K562 (cell line): Measurements from ENCODE around the gene TLX2. TPM values are rescaled to one million over a fixed set of nuclear protein-coding genes. Genes with fewer than 3 reads are reported as not detected.

ENCODE experiments used
- CREB5 ChIP-seq: fragments of 250-450 bp; sonication (Bioruptor Pico); IDR thresholded peaks from 2 replicates; pipeline ENCODE4 v1.5.0; 2020; ENCODE audit warnings: mild to moderate bottlenecking
- CREBBP ChIP-seq: IDR thresholded peaks from one replicate; pipeline ENCODE4 v1.6.1; 2012; ENCODE audit warnings: low read depth, mild to moderate bottlenecking, control low read depth, inconsistent platforms, low read length
- HDGF ChIP-seq: fragments of 450-650 bp; IDR thresholded peaks from 2 replicates; pipeline ENCODE4 v1.6.1; 2016
- MTA2 ChIP-seq: fragments of 450-650 bp; IDR thresholded peaks from 2 replicates; pipeline ENCODE4 v1.6.1; 2016; ENCODE audit warnings: low read depth
- PRDM10 ChIP-seq: fragments of 450-650 bp; IDR thresholded peaks from 2 replicates; pipeline ENCODE4 v1.6.1; 2018; ENCODE audit not compliant: partially characterized antibody
- RBM25 ChIP-seq: fragments of 200-400 bp; formaldehyde crosslinking; IDR thresholded peaks from 2 replicates; pipeline ENCODE4 v1.6.1; 2018; ENCODE audit warnings: low read length, low read depth, moderate library complexity; ENCODE audit not compliant: severe bottlenecking
- STAT5A ChIP-seq: IDR thresholded peaks from 2 replicates; pipeline ENCODE4 v1.6.1; 2012; ENCODE audit warnings: low read length, inconsistent platforms, borderline replicate concordance
- XRCC3 ChIP-seq: fragments of 450-650 bp; IDR thresholded peaks from 2 replicates; pipeline ENCODE4 v1.6.1; 2017; ENCODE audit warnings: mild to moderate bottlenecking, moderate library complexity
- ZBTB40 ChIP-seq, 2 experiments: fragments of 450-650 bp in 1 of 2; sonication (generic) in 1 of 2; formaldehyde crosslinking in 1 of 2; IDR thresholded peaks; 2 replicates each; pipeline versions ENCODE4 v1.7.1 to v1.9.0; 2016 to 2022; ENCODE audit warnings: inconsistent platforms in 1 of 2, mild to moderate bottlenecking in 1 of 2, missing genetic modification reagents in 1 of 2
- ZBTB8A ChIP-seq: fragments of 450-650 bp; IDR thresholded peaks from 2 replicates; pipeline ENCODE4 v1.6.1; 2018; ENCODE audit warnings: mild to moderate bottlenecking, moderate library complexity; ENCODE audit not compliant: partially characterized antibody
- ZNF561 ChIP-seq: fragments of 450-650 bp; formaldehyde crosslinking; conservative IDR thresholded peaks from 2 replicates; pipeline ENCODE4 v1.4.0; 2020; ENCODE audit warnings: mild to moderate bottlenecking, moderate library complexity
- ZNF717 ChIP-seq: fragments of 250-450 bp; sonication (Bioruptor Pico); IDR thresholded peaks from 2 replicates; pipeline ENCODE4 v1.5.0; 2021
- polyA plus RNA-seq, 8 experiments: library from polyadenylated mRNA; depleted of rRNA in 4 of 8; stranded (reverse) in 5 of 8; unstranded in 3 of 8; fragments of >200 nt; fragmentation: Nextera tagmentation in 2 of 8; fragmentation: Illumina TruSeq in 1 of 8; extraction: Ambion mirVana in 2 of 8; extraction: Trizol in 1 of 8; gene quantifications; 2 replicates each; pipeline versions ENCODE4 v1.2.1 to v1.2.3, GENCODE V29; 2011 to 2014; ENCODE audit warnings: inconsistent platforms in 1 of 8, missing spikeins in 1 of 8
- total RNA-seq, 7 experiments: library from RNA; depleted of rRNA in 6 of 7; stranded (reverse); fragments of >200 nt in 6 of 7; fragmentation: Illumina TruSeq in 2 of 7; extraction: Trizol in 2 of 7; gene quantifications; 2 replicates each; pipeline versions ENCODE4 v1.2.1 to v1.2.3, GENCODE V29; 2011 to 2021; ENCODE audit warnings: low replicate concordance in 1 of 7

TLX2 gene
- total and polyA plus RNA-seq, 9 of the 15 experiments (the other 6 are each of a cell fraction or from before 2014, with no cell fraction given), result not detected

- TF ChIP-seq CREB5 (CRISPR knock-in tag) (no peak), STAT5A (no peak), XRCC3 (no peak), CREBBP (no peak), ZBTB8A (no peak), ZNF717 (CRISPR knock-in tag) (no peak), PRDM10 (no peak), ZBTB40 (IDR thresholded peaks at IDR 0.05) (no peak), ZBTB40 (CRISPR knock-in tag; IDR thresholded peaks at IDR 0.05) (no peak), HDGF (no peak), RBM25 (no peak), ZNF561 (CRISPR knock-in tag) (no peak), MTA2 (no peak)
Observed at GRCh38 chr2:74554820-74555531, 40.7 kb downstream of the TLX2 start (continued).
